Uterus (tissue), 2 donors: ENCODE data around the gene N4BP3.

Experiments used
- POLR2A ChIP-seq, 2 donors: fragments of 450-650 bp; IDR thresholded peaks; one replicate each; pipeline ENCODE4 v1.6.1; 2016; ENCODE audit warnings: antibody characterized with exemption in 2 of 2, mild to moderate bottlenecking in 1 of 2, moderate library complexity in 1 of 2
- TF ChIP-seq, protein P1 (sequence below), 4 experiments: fragments of 200-600 bp in 2 of 4; fragments of 450-650 bp in 2 of 4; sonication (generic) in 2 of 4; IDR thresholded peaks; one replicate each; pipeline ENCODE4 v1.5.1; 2016 to 2019; ENCODE audit warnings: antibody characterized with exemption in 4 of 4, mild to moderate bottlenecking in 2 of 4, moderate library complexity in 1 of 4

DNA sequence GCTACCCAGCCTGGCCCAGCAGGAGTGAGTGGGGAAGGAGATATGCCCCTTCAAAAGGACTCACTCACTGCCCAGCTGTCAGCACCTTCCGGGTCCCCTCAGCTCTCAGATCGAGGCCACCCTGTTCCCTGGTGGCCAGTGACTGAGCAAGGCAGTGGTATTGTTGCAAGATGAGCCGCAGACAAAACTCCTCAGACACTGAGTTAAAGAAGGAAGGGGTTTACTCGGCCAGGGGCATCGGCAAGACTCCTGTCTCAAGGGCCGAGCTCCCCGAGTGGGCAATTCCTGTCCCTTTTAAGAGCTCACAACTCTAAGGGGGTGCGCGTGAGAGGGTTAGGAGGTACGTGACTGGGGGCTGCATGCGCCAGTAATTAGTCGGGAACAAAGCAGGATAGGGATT, 9.7 kb upstream of the N4BP3 start:
- TF ChIP-seq, protein P1, sequence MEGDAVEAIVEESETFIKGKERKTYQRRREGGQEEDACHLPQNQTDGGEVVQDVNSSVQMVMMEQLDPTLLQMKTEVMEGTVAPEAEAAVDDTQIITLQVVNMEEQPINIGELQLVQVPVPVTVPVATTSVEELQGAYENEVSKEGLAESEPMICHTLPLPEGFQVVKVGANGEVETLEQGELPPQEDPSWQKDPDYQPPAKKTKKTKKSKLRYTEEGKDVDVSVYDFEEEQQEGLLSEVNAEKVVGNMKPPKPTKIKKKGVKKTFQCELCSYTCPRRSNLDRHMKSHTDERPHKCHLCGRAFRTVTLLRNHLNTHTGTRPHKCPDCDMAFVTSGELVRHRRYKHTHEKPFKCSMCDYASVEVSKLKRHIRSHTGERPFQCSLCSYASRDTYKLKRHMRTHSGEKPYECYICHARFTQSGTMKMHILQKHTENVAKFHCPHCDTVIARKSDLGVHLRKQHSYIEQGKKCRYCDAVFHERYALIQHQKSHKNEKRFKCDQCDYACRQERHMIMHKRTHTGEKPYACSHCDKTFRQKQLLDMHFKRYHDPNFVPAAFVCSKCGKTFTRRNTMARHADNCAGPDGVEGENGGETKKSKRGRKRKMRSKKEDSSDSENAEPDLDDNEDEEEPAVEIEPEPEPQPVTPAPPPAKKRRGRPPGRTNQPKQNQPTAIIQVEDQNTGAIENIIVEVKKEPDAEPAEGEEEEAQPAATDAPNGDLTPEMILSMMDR (IDR thresholded peaks at IDR 0.05), result no peak
- no peak for TF ChIP-seq POLR2A (IDR thresholded peaks at IDR 0.05)
